ENCODE results near the gene MUC13.

Gene MUC13

GRCh38 chr3:124915254-124915653, 19.3 kb downstream of the MUC13 start:
- TF ChIP-seq CTCF (IDR thresholded peaks at IDR 0.05; ENCODE audit: control insufficient read depth, extremely low read depth, insufficient read depth): no peak
- H3K4me3 ChIP-seq (ENCODE audit: low read depth, low read length): no peak overlapping the region
- no peak for DNase-seq (ENCODE audit: low read depth)

- DNase-seq (ENCODE audit: low read depth): no peak
- H3K4me3 ChIP-seq (ENCODE audit: low read depth, low read length): no peak overlapping the region
- no peak for TF ChIP-seq CTCF (IDR thresholded peaks at IDR 0.05; ENCODE audit: control insufficient read depth, extremely low read depth, insufficient read depth)
Measured at GRCh38 chr3:124907957-124908356, 26.6 kb downstream of the MUC13 start.

GRCh38 chr3:124904835-124905492, 29.6 kb downstream of the MUC13 start:
- no peak overlapping the region for H3K4me3 ChIP-seq (ENCODE audit: low read depth, low read length)
- DNase-seq (ENCODE audit: low read depth): no peak
- TF ChIP-seq CTCF (IDR thresholded peaks at IDR 0.05; ENCODE audit: control insufficient read depth, extremely low read depth, insufficient read depth): no peak

- no peak for TF ChIP-seq CTCF (IDR thresholded peaks at IDR 0.05; ENCODE audit: control insufficient read depth, extremely low read depth, insufficient read depth)
- DNase-seq (ENCODE audit: low read depth): no peak
- no peak overlapping the region for H3K4me3 ChIP-seq (ENCODE audit: low read depth, low read length)
Measured at GRCh38 chr3:124903896-124904834, 30.4 kb downstream of the MUC13 start.

GRCh38 chr3:124896824-124897526, 37.6 kb downstream of the MUC13 start:
- DNase-seq (ENCODE audit: low read depth): no peak
- H3K4me3 ChIP-seq (ENCODE audit: low read depth, low read length): no peak overlapping the region
- no peak for TF ChIP-seq CTCF (IDR thresholded peaks at IDR 0.05; ENCODE audit: control insufficient read depth, extremely low read depth, insufficient read depth)

- H3K4me3 ChIP-seq (ENCODE audit: low read depth, low read length): no peak overlapping the region
- TF ChIP-seq CTCF (IDR thresholded peaks at IDR 0.05; ENCODE audit: control insufficient read depth, extremely low read depth, insufficient read depth): no peak
- no peak for DNase-seq (ENCODE audit: low read depth)
Measured at GRCh38 chr3:124895756-124896155, 38.8 kb downstream of the MUC13 start.
